HEK293T (cell line): ENCODE measurements around the gene TNFRSF13B.

Source experiments
- CTCF ChIA-PET: fragments of 350-600 bp; formaldehyde crosslinking; extraction: SDS; loops from one replicate; lab custom pipeline; 2021; ENCODE audit warnings: antibody characterized with exemption, inconsistent platforms; lab: Yijun Ruan, JAX
- POLR2A ChIA-PET: fragments of 350-600 bp; formaldehyde crosslinking; extraction: SDS; loops from one replicate; lab custom pipeline; 2020; ENCODE audit warnings: antibody characterized with exemption, inconsistent platforms; lab: Yijun Ruan, JAX
- DNase-seq: peaks from one replicate; pipeline ENCODE4 v3.0.0; 2012; ENCODE audit warnings: mixed read lengths; ENCODE audit errors: extremely low spot score
- ARNT ChIP-seq: fragments of 450-650 bp; IDR thresholded peaks from 2 replicates; pipeline ENCODE4 v1.6.1; 2017; ENCODE audit warnings: mild to moderate bottlenecking
- BHLHE40 ChIP-seq: fragments of 450-650 bp; IDR thresholded peaks from 2 replicates; pipeline ENCODE4 v1.6.1; 2016; ENCODE audit warnings: mild to moderate bottlenecking, moderate library complexity, borderline replicate concordance
- CTBP1 ChIP-seq: fragments of 450-650 bp; IDR thresholded peaks from 2 replicates; pipeline ENCODE4 v1.6.1; 2016; ENCODE audit warnings: borderline replicate concordance
- ELF4 ChIP-seq: fragments of 450-650 bp; IDR thresholded peaks from 2 replicates; pipeline ENCODE4 v1.6.1; 2017; ENCODE audit warnings: antibody characterized with exemption
- FOXA1 ChIP-seq: fragments of 450-650 bp; IDR thresholded peaks from 2 replicates; pipeline ENCODE4 v1.6.1; 2016; ENCODE audit warnings: mild to moderate bottlenecking
- FOXK2 ChIP-seq: fragments of 450-650 bp; IDR thresholded peaks from 2 replicates; pipeline ENCODE4 v1.6.1; 2016; ENCODE audit warnings: mild to moderate bottlenecking
- FOXM1 ChIP-seq: fragments of 450-650 bp; IDR thresholded peaks from 2 replicates; pipeline ENCODE4 v1.6.1; 2017; ENCODE audit warnings: mild to moderate bottlenecking, borderline replicate concordance
- HDGF ChIP-seq: fragments of 450-650 bp; IDR thresholded peaks from 2 replicates; pipeline ENCODE4 v1.6.1; 2017; ENCODE audit warnings: antibody characterized with exemption, borderline replicate concordance
- L3MBTL2 ChIP-seq: fragments of 450-650 bp; conservative IDR thresholded peaks from 2 replicates; pipeline ENCODE4 v1.6.1; 2016; ENCODE audit warnings: mild to moderate bottlenecking
- LEF1 ChIP-seq: fragments of 450-650 bp; IDR thresholded peaks from 2 replicates; pipeline ENCODE4 v1.6.1; 2017; ENCODE audit warnings: mild to moderate bottlenecking, borderline replicate concordance
- NFRKB ChIP-seq: fragments of 450-650 bp; IDR thresholded peaks from 2 replicates; pipeline ENCODE4 v1.6.1; 2016; ENCODE audit warnings: mild to moderate bottlenecking, moderate library complexity
- PKNOX1 ChIP-seq: fragments of 450-650 bp; IDR thresholded peaks from 2 replicates; pipeline ENCODE4 v1.6.1; 2016
- SP1 ChIP-seq: fragments of 450-650 bp; IDR thresholded peaks from 2 replicates; pipeline ENCODE4 v1.6.1; 2017
- SUZ12 ChIP-seq: fragments of 450-650 bp; IDR thresholded peaks from 2 replicates; pipeline ENCODE4 v1.6.1; 2016; ENCODE audit warnings: mild to moderate bottlenecking
- TARDBP ChIP-seq: fragments of 450-650 bp; IDR thresholded peaks from 2 replicates; pipeline ENCODE4 v1.6.1; 2016
- ZNF384 ChIP-seq: fragments of 450-650 bp; IDR thresholded peaks from 2 replicates; pipeline ENCODE4 v1.6.1; 2016

TNFRSF13B gene

DNA sequence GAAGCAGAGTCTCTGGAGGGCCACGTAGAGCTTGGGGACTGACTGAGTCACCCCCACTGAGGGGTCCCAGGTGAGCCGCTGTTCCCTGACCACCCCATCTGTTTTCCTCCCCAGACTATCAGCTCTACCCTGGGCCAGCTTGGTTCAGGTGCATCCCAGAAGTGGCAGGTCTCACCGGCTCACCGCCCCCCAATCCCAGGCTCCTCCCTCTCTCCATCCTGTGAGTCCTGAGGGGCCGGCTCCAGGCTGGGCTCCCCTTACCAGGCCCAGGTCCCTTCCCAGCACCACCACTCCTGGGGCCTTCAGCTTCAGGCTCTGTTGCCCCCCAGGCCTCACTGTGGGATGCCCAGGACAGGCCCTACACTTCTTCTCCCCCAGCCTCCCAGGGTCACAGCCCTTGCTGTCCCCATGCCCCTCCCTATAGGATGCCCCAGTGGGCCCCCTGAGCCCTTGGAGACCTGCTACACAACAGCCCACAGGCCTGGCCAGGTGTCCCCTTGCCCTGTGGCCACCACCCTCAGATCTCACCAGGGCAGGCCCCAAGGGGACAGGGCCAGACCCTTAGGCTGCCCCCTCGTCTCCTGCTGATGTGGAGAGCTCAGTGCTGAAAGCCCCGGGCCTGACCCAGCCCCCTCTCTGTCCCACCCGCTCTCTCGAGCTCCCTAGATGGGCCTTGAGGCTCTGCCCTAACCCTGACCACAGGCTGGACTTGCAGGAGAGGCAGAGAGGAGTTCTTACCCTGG, 40.4 kb downstream of the TNFRSF13B start:
- DNase-seq: no peak
- ChIA-PET POLR2A (no interaction called here), CTCF (no interaction called here)
- TF ChIP-seq SP1 (no peak), BHLHE40 (no peak)

DNA sequence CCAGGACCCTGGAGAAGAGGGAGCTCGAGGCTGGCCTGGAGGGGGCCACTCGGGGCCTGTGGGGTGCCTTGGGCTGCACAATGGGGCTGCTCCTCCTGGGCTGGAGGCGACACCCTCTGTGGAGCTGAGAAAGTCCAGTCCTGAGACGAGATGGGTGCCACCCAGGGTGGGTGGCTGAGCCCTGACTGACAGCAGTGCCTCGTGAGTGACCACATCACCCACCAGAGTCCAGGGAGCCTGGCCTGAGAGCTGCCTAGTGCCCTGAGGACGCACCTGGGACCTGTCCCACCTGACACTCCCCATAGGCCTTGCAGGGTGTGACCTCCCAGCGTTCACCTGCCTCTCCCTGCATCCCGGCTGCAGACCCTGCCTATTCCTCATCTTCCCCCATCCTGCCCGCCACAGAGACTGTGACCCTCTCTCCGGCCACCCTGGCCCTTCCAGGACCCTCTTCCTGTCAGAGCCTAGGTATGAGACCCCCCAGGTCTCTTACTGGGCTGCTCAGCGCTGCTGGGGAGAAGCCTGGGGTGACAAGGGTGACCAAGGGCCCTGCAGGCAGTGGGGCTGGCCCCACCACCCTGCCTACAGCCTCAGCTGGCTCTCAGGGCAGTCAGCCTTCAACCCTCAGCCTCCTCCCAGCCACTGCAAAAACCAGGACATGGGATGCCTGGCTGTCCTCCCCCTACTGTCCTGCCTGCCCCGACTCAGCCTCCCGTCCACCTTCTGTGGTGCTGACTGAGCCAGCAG, 41.2 kb downstream of the TNFRSF13B start:
- CTCF ChIA-PET: interaction anchor here (1.1 kb wide), 1 partner anchor 13 kb away, joined by 3 read pairs; no protein-coding TSS in a partner anchor
- POLR2A ChIA-PET: no interaction called here
- no peak for TF ChIP-seq HDGF
- DNase-seq: no peak

- TF ChIP-seq LEF1 (no peak), SUZ12 (no peak), FOXK2 (no peak), PKNOX1 (no peak), ZNF384 (no peak), SP1 (no peak), CTBP1 (no peak), BHLHE40 (no peak), ARNT (no peak), L3MBTL2 (no peak), ELF4 (no peak), HDGF (no peak), TARDBP (no peak), NFRKB (no peak), FOXA1 (no peak)
- no peak for DNase-seq
- POLR2A ChIA-PET: no interaction called here
- CTCF ChIA-PET: interaction anchor here (1.1 kb wide), 1 partner anchor 14 kb away, joined by 3 read pairs; no protein-coding TSS in a partner anchor
Observed at GRCh38 chr17:16929757-16930520, 42.0 kb downstream of the TNFRSF13B start.

DNA sequence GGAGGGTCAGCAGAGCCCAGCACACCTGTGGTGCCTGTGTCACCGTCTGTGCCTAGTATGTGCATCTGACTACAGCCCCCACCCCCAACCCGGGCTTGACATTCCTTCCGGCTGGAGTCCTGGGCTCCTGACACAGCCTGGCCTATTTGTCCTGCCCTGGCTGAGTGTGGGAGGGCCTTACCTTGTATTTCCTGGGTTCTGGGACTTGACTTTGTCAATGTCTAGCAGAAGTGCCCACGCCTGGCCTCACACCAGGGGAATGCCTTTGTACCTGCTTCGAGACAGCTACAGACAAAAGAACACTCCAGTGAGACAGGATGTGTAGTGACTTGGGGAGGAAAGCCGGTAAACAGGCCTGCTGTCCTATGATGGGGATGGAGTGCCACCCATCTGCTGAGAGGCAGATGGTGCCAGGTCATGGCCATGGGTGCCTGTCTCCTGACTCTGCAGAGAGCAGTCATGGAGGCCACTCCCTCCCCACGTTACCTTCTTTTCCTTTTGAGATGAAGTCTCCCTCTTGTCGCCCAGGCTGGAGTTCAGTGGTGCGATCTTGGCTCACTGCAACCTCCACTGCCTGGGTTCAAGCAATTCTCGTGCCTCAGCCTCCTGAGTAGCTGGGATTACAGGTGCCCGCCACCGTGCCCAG, 42.8 kb downstream of the TNFRSF13B start:
- ChIA-PET CTCF (interaction anchor here (1.1 kb wide), 1 partner anchor 15 kb away, joined by 3 read pairs; no protein-coding TSS in a partner anchor), POLR2A (no interaction called here)
- TF ChIP-seq PKNOX1: no peak
- TF ChIP-seq FOXK2: no peak
- no peak for TF ChIP-seq FOXM1
- TF ChIP-seq ELF4: no peak
- no peak for DNase-seq

DNA sequence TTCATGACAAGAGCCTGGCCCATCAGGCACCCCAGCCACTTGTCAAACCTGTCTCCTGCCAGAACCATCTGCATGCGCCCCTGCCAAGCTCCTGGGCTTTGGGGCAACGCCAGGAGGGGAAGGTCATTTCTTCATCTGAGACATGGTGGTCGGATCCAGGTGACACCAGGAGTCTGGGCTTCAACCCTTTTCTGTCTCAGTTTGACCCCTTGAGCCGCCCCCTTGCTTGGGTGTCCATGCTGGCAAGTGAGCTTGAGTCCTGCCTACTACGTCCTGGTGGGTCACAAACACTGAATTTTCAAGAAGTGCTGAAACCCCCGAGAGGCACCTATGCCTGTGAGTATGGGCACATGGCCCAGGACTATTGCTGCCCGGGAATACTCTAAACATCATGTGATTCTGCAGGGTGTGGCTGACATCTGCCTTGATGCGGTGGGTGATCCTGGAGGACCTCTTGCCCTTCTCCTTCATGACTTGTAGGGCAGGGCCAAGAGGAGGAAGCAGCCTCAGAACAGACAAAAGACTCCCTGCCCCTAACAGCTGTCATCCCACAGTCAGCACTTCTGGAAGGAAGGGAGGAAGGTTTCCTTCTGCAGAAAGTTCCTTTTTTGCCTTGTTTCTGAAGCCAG, 43.4 kb downstream of the TNFRSF13B start:
- TF ChIP-seq PKNOX1: no peak
- no peak for TF ChIP-seq SUZ12
- TF ChIP-seq NFRKB: no peak
- no peak for TF ChIP-seq BHLHE40
- no peak for TF ChIP-seq FOXA1
- TF ChIP-seq TARDBP: no peak
- no peak for TF ChIP-seq ELF4
- no peak for TF ChIP-seq SP1
- TF ChIP-seq L3MBTL2: no peak
- no peak for TF ChIP-seq FOXK2
- TF ChIP-seq ARNT: no peak
- no peak for TF ChIP-seq ZNF384
- TF ChIP-seq LEF1: no peak
- no peak for TF ChIP-seq HDGF
- no peak for TF ChIP-seq CTBP1

More for the DNA sequence above, 43.4 kb downstream of the TNFRSF13B start:
- POLR2A ChIA-PET: no interaction called here
- CTCF ChIA-PET: no interaction called here
- DNase-seq: no peak
